Sigmoid colon (tissue), 7 donors: ENCODE data around the gene CNIH3. TPM values are rescaled to one million over a fixed set of nuclear protein-coding genes. Genes with fewer than 3 reads are reported as not detected.

Source experiments
- DNase-seq: peaks from one replicate; pipeline ENCODE4 v3.0.0-alpha.2; 2019
- H3K27ac ChIP-seq, 4 donors: fragments of 200-600 bp; sonication (generic); one replicate each; pipeline ENCODE4 v1.5.1; 2016 to 2019; ENCODE audit warnings: mild to moderate bottlenecking in 1 of 4
- H3K27me3 ChIP-seq, 3 donors: fragments of 200-600 bp; sonication (generic); one replicate each; pipeline ENCODE4 v1.5.1; 2019; ENCODE audit warnings: mild to moderate bottlenecking in 1 of 3
- H3K36me3 ChIP-seq, 4 donors: fragments of 200-600 bp; sonication (generic); one replicate each; pipeline ENCODE4 v1.5.1; 2016 to 2019
- H3K4me1 ChIP-seq, 4 donors: fragments of 200-600 bp; sonication (generic); one replicate each; pipeline ENCODE4 v1.5.1; 2017 to 2019
- H3K4me3 ChIP-seq, 4 donors: fragments of 200-600 bp; sonication (generic); one replicate each; pipeline ENCODE4 v1.5.1; 2017 to 2019; ENCODE audit warnings: mild to moderate bottlenecking in 2 of 4, moderate library complexity in 1 of 4
- H3K9me3 ChIP-seq, 4 donors: fragments of 200-600 bp in 3 of 4; sonication (generic) in 3 of 4; one replicate each; pipeline versions ENCODE4 v1.5.1 to v1.6.1; 2013 to 2019
- CTCF ChIP-seq, 4 experiments: fragments of 450-650 bp in 3 of 4; fragments of 200-600 bp in 1 of 4; IDR thresholded peaks; one replicate each; pipeline ENCODE4 v1.5.1; 2016 to 2019; ENCODE audit warnings: antibody characterized with exemption in 4 of 4, mild to moderate bottlenecking in 3 of 4, moderate library complexity in 2 of 4
- EP300 ChIP-seq, 4 donors: sonication (generic); formaldehyde crosslinking; IDR thresholded peaks; one replicate each; pipeline ENCODE4 v1.6.1; 2017; ENCODE audit warnings: antibody characterized with exemption in 4 of 4
- POLR2A ChIP-seq, 2 donors: fragments of 450-650 bp; IDR thresholded peaks; one replicate each; pipeline ENCODE4 v1.6.1; 2016; ENCODE audit warnings: antibody characterized with exemption in 2 of 2, mild to moderate bottlenecking in 2 of 2, moderate library complexity in 2 of 2
- POLR2AphosphoS5 ChIP-seq, 4 donors: sonication (generic); formaldehyde crosslinking; IDR thresholded peaks; one replicate each; pipeline ENCODE4 v1.6.1; 2017; ENCODE audit warnings: antibody characterized with exemption in 4 of 4
- WGBS, 2 donors: extraction: QIAGEN DNeasy Blood & Tissue Kit; methylation state at CpG; one replicate each; pipeline ENCODE4 v1.1.7; 2013; 5-methylcytosine and 5-hydroxymethylcytosine counted together
- intact Hi-C: fragments of 100-400 bp; cut with DNase I; formaldehyde crosslinking; loops from one replicate; pipeline ENCODE4 v1.15.1; 2023
- polyA plus RNA-seq, 3 donors: library from polyadenylated mRNA; stranded (reverse); fragments of 200-250 nt; gene quantifications; one replicate each; pipeline ENCODE4 v1.2.3, GENCODE V29; 2013
- total RNA-seq, 4 donors: library from RNA; depleted of rRNA; stranded (reverse); fragments of >200 nt; gene quantifications; one replicate each; pipeline ENCODE4 v1.1.0, GENCODE V29; 2016
- donor health status: healthy with polysubstance abuse.
- donor health status: Bipolar disorder and iron deficiency.
- donor health status: healthy.

Gene CNIH3
- total and polyA plus RNA-seq, 7 donors = 0.60 to 2.8 (median 1.4) TPM

- Histone ChIP-seq H3K4me1 (peaks cover 0 to 20% (median 16%) of the 10 kb centered on the region in 4 donors), H3K27me3 (no peaks in the 10 kb centered on the region), H3K27ac (peak overlapping the region in 1 of 4 donors; percentile 49), H3K9me3 (no peaks in the 10 kb centered on the region), H3K4me3 (no peak overlapping the region), H3K36me3 (no peaks in the 10 kb centered on the region)
- intact Hi-C loops = no loop called here
- TF ChIP-seq EP300 (IDR thresholded peaks at IDR 0.05) (no peak), CTCF (IDR thresholded peaks at IDR 0.05) (no peak), POLR2AphosphoS5 (IDR thresholded peaks at IDR 0.05) (no peak), POLR2A (IDR thresholded peaks at IDR 0.05) (no peak)
- 30 to 50% methylated on average over 12 of the region's 12 CpGs for WGBS, 2 donors
- DNase-seq = no peak
Measured at GRCh38 chr1:224733027-224733911, 117.2 kb downstream of the CNIH3 start.

- peaks cover 0 to 21% (median 16%) of the 10 kb centered on the region in 4 donors for H3K4me1 ChIP-seq
- no peaks in the 10 kb centered on the region for H3K36me3 ChIP-seq
- H3K27ac ChIP-seq = no peak overlapping the region
- no peaks in the 10 kb centered on the region for H3K27me3 ChIP-seq
- WGBS, 2 donors = 95 to 97% methylated on average over 13 of the region's 13 CpGs
- no peaks in the 10 kb centered on the region for H3K9me3 ChIP-seq
- H3K4me3 ChIP-seq = no peak overlapping the region
- intact Hi-C loops = no loop called here
- DNase-seq = no peak
- no peak for TF ChIP-seq EP300 (IDR thresholded peaks at IDR 0.05)
- TF ChIP-seq CTCF (IDR thresholded peaks at IDR 0.05) = no peak
- TF ChIP-seq POLR2AphosphoS5 (IDR thresholded peaks at IDR 0.05) = no peak
- no peak for TF ChIP-seq POLR2A (IDR thresholded peaks at IDR 0.05)
Measured at GRCh38 chr1:224734261-224734935, 118.3 kb downstream of the CNIH3 start.

- Histone ChIP-seq H3K27me3 (no peaks in the 10 kb centered on the region), H3K36me3 (no peaks in the 10 kb centered on the region), H3K9me3 (no peaks in the 10 kb centered on the region), H3K4me1 (peaks cover 0 to 21% (median 16%) of the 10 kb centered on the region in 4 donors), H3K4me3 (no peak overlapping the region), H3K27ac (no peak overlapping the region)
- 73 to 91% methylated on average over 6 of the region's 6 CpGs for WGBS, 2 donors
- intact Hi-C loops = no loop called here
- DNase-seq = no peak
- no peak for TF ChIP-seq POLR2A (IDR thresholded peaks at IDR 0.05)
Measured at GRCh38 chr1:224735159-224735558, 119.0 kb downstream of the CNIH3 start.

- no peak for TF ChIP-seq EP300 (IDR thresholded peaks at IDR 0.05)
- TF ChIP-seq POLR2AphosphoS5 (IDR thresholded peaks at IDR 0.05) = no peak
- TF ChIP-seq CTCF (IDR thresholded peaks at IDR 0.05) = no peak
- TF ChIP-seq POLR2A (IDR thresholded peaks at IDR 0.05) = no peak
- no peaks in the 10 kb centered on the region for H3K36me3 ChIP-seq
- H3K4me3 ChIP-seq = no peak overlapping the region
- peak; percentile 68 for DNase-seq
- no peaks in the 10 kb centered on the region for H3K9me3 ChIP-seq
- 44 to 47% methylated on average over 16 of the region's 16 CpGs for WGBS, 2 donors
- H3K4me1 ChIP-seq = peaks cover 0 to 21% (median 16%) of the 10 kb centered on the region in 4 donors
- no peaks in the 10 kb centered on the region for H3K27me3 ChIP-seq
- H3K27ac ChIP-seq = peak overlapping the region in 3 of 4 donors; percentile 41 to 53 (median 48)
- intact Hi-C loops = no loop called here
Measured at GRCh38 chr1:224736619-224737352, 120.7 kb downstream of the CNIH3 start.

- Histone ChIP-seq H3K9me3 (no peaks in the 10 kb centered on the region), H3K4me3 (no peak overlapping the region), H3K36me3 (no peaks in the 10 kb centered on the region), H3K27ac (peak overlapping the region in 3 of 4 donors; percentile 41 to 53 (median 48)), H3K4me1 (peaks cover 0 to 21% (median 16%) of the 10 kb centered on the region in 4 donors), H3K27me3 (no peaks in the 10 kb centered on the region)
- TF ChIP-seq POLR2AphosphoS5 (IDR thresholded peaks at IDR 0.05) = no peak
- intact Hi-C loops = no loop called here
- 79 to 82% methylated on average over 10 of the region's 10 CpGs for WGBS, 2 donors
- no peak for DNase-seq
Measured at GRCh38 chr1:224737353-224737727, 121.2 kb downstream of the CNIH3 start.
